NCI-H1694 (cell line): ENCODE measurements around the gene WBP11.

Experiments used
- DNase-seq: peaks from one replicate; lab custom pipeline; 2025; lab: John Stamatoyannopoulos, UW

Gene WBP11

GRCh38 chr12:14824012-14824634, 20.8 kb upstream of the WBP11 start:
- DNase-seq: no peak

- no peak for DNase-seq
These were observed 10.7 kb upstream of the WBP11 start, which contains the start of gene SMCO3 for GRCh38 chr12:14814014-14814413. Gene SMCO3 (minus strand): TSS chr12:14814182. CDS start chr12:14806680, 7,502 bp downstream.

GRCh38 chr12:14811486-14811885, 8.2 kb upstream of the WBP11 start:
- DNase-seq: no peak

- DNase-seq: peak; percentile 22
These were observed 7.7 kb upstream of the WBP11 start for GRCh38 chr12:14810953-14811483.

- DNase-seq: no peak
These were observed 7.1 kb upstream of the WBP11 start for GRCh38 chr12:14810167-14810952.

GRCh38 chr12:14803830-14804160, 517 bp upstream of the WBP11 start:
- no peak for DNase-seq

- DNase-seq: no peak
These were observed 612 bp downstream of the WBP11 start for GRCh38 chr12:14802721-14803010.

- DNase-seq: no peak
These were observed 1.0 kb downstream of the WBP11 start for GRCh38 chr12:14802247-14802646.

GRCh38 chr12:14795028-14795448, 8.2 kb downstream of the WBP11 start:
- no peak for DNase-seq

- DNase-seq: no peak
These were observed 17.7 kb downstream of the WBP11 start for GRCh38 chr12:14785568-14785967.

GRCh38 chr12:14784471-14784870, 18.8 kb downstream of the WBP11 start:
- DNase-seq: no peak

- no peak for DNase-seq
These were observed 20.5 kb downstream of the WBP11 start for GRCh38 chr12:14782756-14783155.

- DNase-seq: no peak
These were observed 21.7 kb downstream of the WBP11 start for GRCh38 chr12:14781563-14781962.

- DNase-seq: no peak
These were observed 22.4 kb downstream of the WBP11 start for GRCh38 chr12:14780859-14781258.

GRCh38 chr12:14779834-14780233, 23.4 kb downstream of the WBP11 start:
- no peak for DNase-seq

GRCh38 chr12:14777271-14777670, 26.0 kb downstream of the WBP11 start:
- DNase-seq: no peak

GRCh38 chr12:14776236-14776961, 26.9 kb downstream of the WBP11 start:
- DNase-seq: no peak

GRCh38 chr12:14775636-14775980, 27.7 kb downstream of the WBP11 start:
- no peak for DNase-seq

GRCh38 chr12:14774906-14775635, 28.2 kb downstream of the WBP11 start:
- no peak for DNase-seq

GRCh38 chr12:14774074-14774905, 29.0 kb downstream of the WBP11 start:
- no peak for DNase-seq

- no peak for DNase-seq
These were observed 29.6 kb downstream of the WBP11 start for GRCh38 chr12:14773685-14774073.

GRCh38 chr12:14772946-14773345, 30.3 kb downstream of the WBP11 start:
- DNase-seq: no peak
